Vagina (tissue), 2 donors: ENCODE data around the gene ALDH18A1. TPM values are rescaled to one million over a fixed set of nuclear protein-coding genes. Genes with fewer than 3 reads are reported as not detected.
"Not testable (repeated sequence)": the region's sequence is repeated elsewhere in the genome, so short reads cannot be mapped to it uniquely, and the experiment has no call there.

Experiments used
- DNase-seq, 2 donors: peaks; one replicate each; pipeline ENCODE4 v3.0.0-alpha.2; 2017; ENCODE audit errors: extremely low spot score in 2 of 2
- H3K27ac ChIP-seq: fragments of 200-600 bp; sonication (generic); one replicate; pipeline ENCODE4 v1.5.1; 2019
- H3K27me3 ChIP-seq: fragments of 200-600 bp; sonication (generic); one replicate; pipeline ENCODE4 v1.5.1; 2019
- H3K36me3 ChIP-seq, 2 donors: fragments of 200-600 bp; sonication (generic); one replicate each; pipeline ENCODE4 v1.5.1; 2017 to 2019
- H3K4me1 ChIP-seq: fragments of 200-600 bp; sonication (generic); one replicate; pipeline ENCODE4 v1.5.1; 2019
- H3K4me3 ChIP-seq, 2 donors: fragments of 200-600 bp; sonication (generic); 1 replicate in 1 of 2; 2 replicates in 1 of 2; pipeline ENCODE4 v1.5.1; 2016 to 2019
- H3K9me3 ChIP-seq: fragments of 200-600 bp; sonication (generic); one replicate; pipeline ENCODE4 v1.5.1; 2019
- POLR2A ChIP-seq, 2 donors: fragments of 450-650 bp; IDR thresholded peaks; one replicate each; pipeline ENCODE4 v1.6.1; 2017; ENCODE audit warnings: antibody characterized with exemption in 2 of 2, mild to moderate bottlenecking in 2 of 2, moderate library complexity in 2 of 2
- POLR2AphosphoS5 ChIP-seq, 2 donors: sonication (generic); formaldehyde crosslinking; IDR thresholded peaks; one replicate each; pipeline ENCODE4 v1.9.0; 2017; ENCODE audit warnings: antibody characterized with exemption in 2 of 2, mild to moderate bottlenecking in 2 of 2, low read depth in 1 of 2; ENCODE audit not compliant: insufficient read depth in 1 of 2
- intact Hi-C: fragments of 100-400 bp; cut with DNase I; formaldehyde crosslinking; loops from one replicate; pipeline ENCODE4 v1.15.1; 2023
- total RNA-seq: library from RNA; depleted of rRNA; stranded (reverse); fragments of >200 nt; gene quantifications from one replicate; pipeline ENCODE4 v1.2.3, GENCODE V29; 2016
- TF ChIP-seq, protein P1 (sequence below), 3 experiments: fragments of 450-650 bp in 2 of 3; fragments of 200-600 bp in 1 of 3; sonication (generic) in 1 of 3; IDR thresholded peaks; one replicate each; pipeline ENCODE4 v1.5.1; 2017 to 2019; ENCODE audit warnings: antibody characterized with exemption in 3 of 3, mild to moderate bottlenecking in 2 of 3, moderate library complexity in 2 of 3

ALDH18A1 gene
- total RNA-seq, 1 donor from 2014 or later, result 21.4 TPM

DNA sequence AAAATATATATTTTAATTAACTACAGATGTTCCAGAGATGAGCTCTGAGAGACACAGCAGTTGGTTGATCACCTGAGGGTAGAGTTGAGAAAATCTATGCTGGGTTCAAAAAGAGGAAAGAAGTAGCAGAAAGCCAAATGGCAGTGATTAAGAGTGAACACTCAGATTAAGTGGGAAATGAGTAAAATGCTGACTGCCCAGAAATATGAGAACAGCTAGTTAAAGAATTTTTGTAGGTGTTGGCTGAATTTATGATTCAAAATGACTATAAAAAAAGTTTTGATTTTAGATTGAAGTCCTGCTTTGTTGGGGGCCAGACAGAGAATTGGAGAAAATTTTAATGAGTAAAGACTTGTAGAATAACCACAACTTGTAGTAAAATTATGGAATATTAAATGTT, 27.5 kb upstream of the ALDH18A1 start:
- Histone ChIP-seq H3K4me3 (no peak overlapping the region), H3K36me3 (peaks cover 0 to 79% of the 10 kb centered on the region in 2 donors), H3K9me3 (no peaks in the 10 kb centered on the region), H3K27me3 (no peaks in the 10 kb centered on the region), H3K4me1 (no peaks in the 10 kb centered on the region), H3K27ac (no peak overlapping the region)
- intact Hi-C loops, result no loop called here
- TF ChIP-seq POLR2AphosphoS5 (IDR thresholded peaks at IDR 0.05; ENCODE audit: insufficient read depth in 1 of 2, low read depth in 1 of 2) (no peak), POLR2A (IDR thresholded peaks at IDR 0.05) (no peak)
- TF ChIP-seq, protein P1, sequence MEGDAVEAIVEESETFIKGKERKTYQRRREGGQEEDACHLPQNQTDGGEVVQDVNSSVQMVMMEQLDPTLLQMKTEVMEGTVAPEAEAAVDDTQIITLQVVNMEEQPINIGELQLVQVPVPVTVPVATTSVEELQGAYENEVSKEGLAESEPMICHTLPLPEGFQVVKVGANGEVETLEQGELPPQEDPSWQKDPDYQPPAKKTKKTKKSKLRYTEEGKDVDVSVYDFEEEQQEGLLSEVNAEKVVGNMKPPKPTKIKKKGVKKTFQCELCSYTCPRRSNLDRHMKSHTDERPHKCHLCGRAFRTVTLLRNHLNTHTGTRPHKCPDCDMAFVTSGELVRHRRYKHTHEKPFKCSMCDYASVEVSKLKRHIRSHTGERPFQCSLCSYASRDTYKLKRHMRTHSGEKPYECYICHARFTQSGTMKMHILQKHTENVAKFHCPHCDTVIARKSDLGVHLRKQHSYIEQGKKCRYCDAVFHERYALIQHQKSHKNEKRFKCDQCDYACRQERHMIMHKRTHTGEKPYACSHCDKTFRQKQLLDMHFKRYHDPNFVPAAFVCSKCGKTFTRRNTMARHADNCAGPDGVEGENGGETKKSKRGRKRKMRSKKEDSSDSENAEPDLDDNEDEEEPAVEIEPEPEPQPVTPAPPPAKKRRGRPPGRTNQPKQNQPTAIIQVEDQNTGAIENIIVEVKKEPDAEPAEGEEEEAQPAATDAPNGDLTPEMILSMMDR (IDR thresholded peaks at IDR 0.05), result no peak
- no peak for DNase-seq

- DNase-seq, result no peak
- Histone ChIP-seq H3K4me3 (no peak overlapping the region), H3K36me3 (peaks cover 0 to 42% of the 10 kb centered on the region in 2 donors), H3K27ac (no peak overlapping the region), H3K9me3 (no peaks in the 10 kb centered on the region), H3K27me3 (no peaks in the 10 kb centered on the region), H3K4me1 (no peaks in the 10 kb centered on the region)
- TF ChIP-seq, protein P1 (IDR thresholded peaks at IDR 0.05), result no peak
- TF ChIP-seq POLR2A (IDR thresholded peaks at IDR 0.05), result no peak
- TF ChIP-seq POLR2AphosphoS5 (IDR thresholded peaks at IDR 0.05; ENCODE audit: insufficient read depth in 1 of 2, low read depth in 1 of 2), result no peak
- intact Hi-C loops, result no loop called here
Observed at GRCh38 chr10:95675403-95676116, 19.0 kb upstream of the ALDH18A1 start.

DNA sequence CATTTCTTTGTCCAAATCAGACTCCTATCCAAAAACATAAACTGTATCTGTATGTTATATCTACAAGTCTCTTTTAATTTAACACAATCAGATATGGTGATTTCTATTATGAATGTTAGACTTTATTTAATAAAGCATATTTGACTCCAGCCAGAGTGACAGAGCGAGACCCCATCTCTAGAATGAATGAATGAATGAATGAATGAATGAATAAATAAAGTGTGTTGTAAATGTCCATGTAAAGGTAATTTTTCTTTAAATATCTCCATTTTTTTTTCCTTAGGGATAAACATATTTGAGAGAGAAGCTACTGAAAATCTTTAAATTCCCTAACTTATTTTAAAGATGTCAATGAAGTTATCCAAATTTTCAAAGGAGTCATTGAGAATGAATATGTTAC, 18.1 kb upstream of the ALDH18A1 start:
- no peak overlapping the region for H3K4me3 ChIP-seq
- intact Hi-C loops, result no loop called here
- no peak for TF ChIP-seq POLR2A (IDR thresholded peaks at IDR 0.05)
- TF ChIP-seq, protein P1 (IDR thresholded peaks at IDR 0.05), result no peak
- no peak for TF ChIP-seq POLR2AphosphoS5 (IDR thresholded peaks at IDR 0.05; ENCODE audit: insufficient read depth in 1 of 2, low read depth in 1 of 2)
- H3K9me3 ChIP-seq, result no peaks in the 10 kb centered on the region
- no peak for DNase-seq
- peaks cover 0 to 34% of the 10 kb centered on the region in 2 donors for H3K36me3 ChIP-seq
- no peak overlapping the region for H3K27ac ChIP-seq
- no peaks in the 10 kb centered on the region for H3K27me3 ChIP-seq
- H3K4me1 ChIP-seq, result no peaks in the 10 kb centered on the region

- H3K27ac ChIP-seq, DNase-seq, H3K27me3 ChIP-seq, intact Hi-C loops, H3K4me3 ChIP-seq, H3K9me3 ChIP-seq, H3K4me1 ChIP-seq: not testable (repeated sequence)
- peaks cover 0 to 24% of the 10 kb centered on the region in 2 donors for H3K36me3 ChIP-seq
Observed at GRCh38 chr10:95672641-95673040, 16.1 kb upstream of the ALDH18A1 start.

DNA sequence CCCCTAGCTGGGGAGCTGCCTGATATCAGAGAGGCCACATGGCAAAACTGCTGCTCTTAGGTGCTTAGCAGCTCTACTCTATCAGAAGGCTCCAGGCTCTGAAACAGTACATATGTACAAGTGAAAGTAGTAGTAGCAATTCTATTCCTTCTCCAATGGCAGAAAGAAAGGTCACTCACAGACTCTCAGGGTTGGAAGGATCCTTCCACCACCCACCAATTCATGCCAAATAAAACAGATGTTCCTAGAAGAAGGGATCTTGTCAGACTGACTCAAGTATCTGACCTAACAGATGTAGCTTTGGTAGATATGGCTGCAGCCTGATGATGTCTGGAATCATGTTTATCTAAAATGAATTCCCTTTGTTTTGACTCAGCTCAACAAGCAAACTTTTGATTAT, 8.0 kb upstream of the ALDH18A1 start:
- no peak overlapping the region for H3K4me3 ChIP-seq
- no peaks in the 10 kb centered on the region for H3K9me3 ChIP-seq
- H3K36me3 ChIP-seq, result peaks cover 0 to 11% of the 10 kb centered on the region in 2 donors
- intact Hi-C loops, result no loop called here
- H3K27ac ChIP-seq, result no peak overlapping the region
- no peaks in the 10 kb centered on the region for H3K4me1 ChIP-seq
- TF ChIP-seq POLR2A (IDR thresholded peaks at IDR 0.05) (no peak), POLR2AphosphoS5 (IDR thresholded peaks at IDR 0.05; ENCODE audit: insufficient read depth in 1 of 2, low read depth in 1 of 2) (no peak)
- TF ChIP-seq, protein P1 (IDR thresholded peaks at IDR 0.05), result no peak
- DNase-seq, result no peak
- H3K27me3 ChIP-seq, result no peaks in the 10 kb centered on the region
